ENCODE measurements around the gene UBE2V1.

DNA sequence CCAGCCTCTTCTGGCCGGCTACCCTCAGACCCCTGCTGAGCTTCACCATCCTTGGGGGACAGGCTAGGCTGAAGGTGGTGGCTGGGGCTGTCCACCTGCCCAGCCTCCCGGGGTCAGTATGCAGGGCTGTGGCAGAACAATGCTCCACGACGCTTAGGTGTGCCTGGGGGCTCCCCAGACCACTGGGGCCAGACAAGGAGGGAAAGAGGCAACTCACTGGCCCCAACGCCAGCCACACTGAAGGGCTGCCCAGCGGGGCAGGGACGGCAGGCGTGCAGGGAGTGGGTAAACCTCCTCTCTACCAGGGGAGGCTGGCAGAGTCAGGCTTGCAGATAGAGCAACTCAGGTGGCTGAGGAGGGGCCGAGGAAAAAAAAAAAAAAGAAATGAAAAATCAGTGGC lies 11.5 kb upstream of the UBE2V1 start:
- TF ChIP-seq POLR2AphosphoS5 (IDR thresholded peaks at IDR 0.05), result no peak
- TF ChIP-seq, protein P1, sequence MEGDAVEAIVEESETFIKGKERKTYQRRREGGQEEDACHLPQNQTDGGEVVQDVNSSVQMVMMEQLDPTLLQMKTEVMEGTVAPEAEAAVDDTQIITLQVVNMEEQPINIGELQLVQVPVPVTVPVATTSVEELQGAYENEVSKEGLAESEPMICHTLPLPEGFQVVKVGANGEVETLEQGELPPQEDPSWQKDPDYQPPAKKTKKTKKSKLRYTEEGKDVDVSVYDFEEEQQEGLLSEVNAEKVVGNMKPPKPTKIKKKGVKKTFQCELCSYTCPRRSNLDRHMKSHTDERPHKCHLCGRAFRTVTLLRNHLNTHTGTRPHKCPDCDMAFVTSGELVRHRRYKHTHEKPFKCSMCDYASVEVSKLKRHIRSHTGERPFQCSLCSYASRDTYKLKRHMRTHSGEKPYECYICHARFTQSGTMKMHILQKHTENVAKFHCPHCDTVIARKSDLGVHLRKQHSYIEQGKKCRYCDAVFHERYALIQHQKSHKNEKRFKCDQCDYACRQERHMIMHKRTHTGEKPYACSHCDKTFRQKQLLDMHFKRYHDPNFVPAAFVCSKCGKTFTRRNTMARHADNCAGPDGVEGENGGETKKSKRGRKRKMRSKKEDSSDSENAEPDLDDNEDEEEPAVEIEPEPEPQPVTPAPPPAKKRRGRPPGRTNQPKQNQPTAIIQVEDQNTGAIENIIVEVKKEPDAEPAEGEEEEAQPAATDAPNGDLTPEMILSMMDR (IDR thresholded peaks at IDR 0.05), result no peak
